ENCODE measurements around the gene TMEM123.

- TF ChIP-seq CTCF (conservative IDR thresholded peaks at IDR 0.05 in 1 of 2, IDR thresholded peaks at IDR 0.05 in 1 of 2; ENCODE audit: extremely low read depth in 1 of 2, insufficient read depth in 1 of 2, low read depth in 1 of 2, low read length in 2 of 2), result no peak
- no peak for TF ChIP-seq EZH2 (IDR thresholded peaks at IDR 0.05; ENCODE audit: borderline replicate concordance, low read length)
Measured at GRCh38 chr11:102451041-102451680, 1.4 kb downstream of the TMEM123 start.

All from mammary epithelial cell (primary cell).